H1 (cell line): ENCODE measurements around the gene POP5. TPM values are rescaled to one million over a fixed set of nuclear protein-coding genes. Genes with fewer than 3 reads are reported as not detected.

ENCODE experiments used
- CTCF ChIA-PET: fragments of 300-600 bp; sonication (Branson Sonifier 250); formaldehyde crosslinking; loops from one replicate; lab custom pipeline; 2021; ENCODE audit not compliant: partially characterized antibody; lab: Charles Lee
- POLR2A ChIA-PET: fragments of 300-600 bp; sonication (Branson Sonifier 250); formaldehyde crosslinking; loops from one replicate; lab custom pipeline; 2021; ENCODE audit warnings: inconsistent platforms; ENCODE audit not compliant: partially characterized antibody; lab: Charles Lee
- DNase-seq, 2 experiments: peaks; one replicate each; pipeline versions ENCODE4 v3.0.0 to v3.0.0-alpha.2; 2010 to 2022; ENCODE audit warnings: low spot score in 2 of 2, low read depth in 1 of 2, mixed read lengths in 1 of 2
- FAIRE-seq: peaks from 2 replicates; lab custom pipeline; 2011; peaks lifted over from hg19 to GRCh38; lab: Jason Lieb, UNC
- H2AFZ ChIP-seq: 2 replicates; pipeline ENCODE4 v1.8.1; 2012; ENCODE audit warnings: low read length, inconsistent platforms
- H2AK5ac ChIP-seq: 2 replicates; pipeline ENCODE4 v1.6.1; 2013; ENCODE audit warnings: low read depth, low read length
- H2BK120ac ChIP-seq: replicated peaks from 2 replicates; pipeline ENCODE3; 2013; ENCODE audit warnings: low read depth, low read length, inconsistent platforms
- H2BK12ac ChIP-seq: 2 replicates; pipeline ENCODE4 v1.6.1; 2013; ENCODE audit warnings: low read depth, low read length
- H2BK15ac ChIP-seq: 2 replicates; pipeline ENCODE4 v1.6.1; 2013; ENCODE audit warnings: low read length
- H2BK20ac ChIP-seq: 2 replicates; pipeline ENCODE4 v1.6.1; 2013; ENCODE audit warnings: low read length
- H2BK5ac ChIP-seq: 2 replicates; pipeline ENCODE4 v1.6.1; 2013; ENCODE audit warnings: low read depth, low read length
- H3K14ac ChIP-seq: 2 replicates; pipeline ENCODE4 v1.6.1; 2013; ENCODE audit warnings: inconsistent platforms; ENCODE audit not compliant: insufficient read length
- H3K18ac ChIP-seq: 2 replicates; pipeline ENCODE4 v1.6.1; 2013; ENCODE audit warnings: low read length; ENCODE audit errors: extremely low read depth
- H3K23ac ChIP-seq: 2 replicates; pipeline ENCODE4 v1.6.1; 2013; ENCODE audit warnings: inconsistent platforms; ENCODE audit not compliant: insufficient read length
- H3K23me2 ChIP-seq: 2 replicates; pipeline ENCODE4 v1.6.1; 2013; ENCODE audit warnings: low read depth, low read length
- H3K27ac ChIP-seq: 2 replicates; pipeline ENCODE4 v1.6.1; 2011; ENCODE audit warnings: low read depth, low read length, inconsistent platforms
- H3K27me3 ChIP-seq, 4 experiments: replicated peaks in 1 of 4; 1 replicate in 1 of 4; 2 replicates in 3 of 4; pipeline versions ENCODE4 v1.6.1 to v1.8.1; 2011 to 2013; ENCODE audit warnings: low read length in 3 of 4, mild to moderate bottlenecking in 3 of 4, inconsistent platforms in 2 of 4, mixed read lengths in 2 of 4, moderate library complexity in 1 of 4; ENCODE audit not compliant: control insufficient read depth in 3 of 4, insufficient read depth in 3 of 4; ENCODE audit errors: extremely low read depth in 1 of 4
- H3K36me3 ChIP-seq, 4 experiments: 2 replicates each; pipeline versions ENCODE4 v1.6.1 to v1.8.1; 2011 to 2013; ENCODE audit warnings: mild to moderate bottlenecking in 4 of 4, low read length in 3 of 4, moderate library complexity in 2 of 4, control low read depth in 1 of 4, inconsistent platforms in 1 of 4; ENCODE audit not compliant: insufficient read depth in 4 of 4, control insufficient read depth in 2 of 4
- H3K4ac ChIP-seq: replicated peaks from 2 replicates; pipeline ENCODE3; 2013; ENCODE audit warnings: low read length, low read depth, mixed read lengths, inconsistent platforms; ENCODE audit not compliant: insufficient read length
- H3K4me1 ChIP-seq, 4 experiments: replicated peaks in 1 of 4; 1 replicate in 1 of 4; 2 replicates in 3 of 4; pipeline versions ENCODE4 v1.6.1 to v1.8.1; 2011 to 2013; ENCODE audit warnings: low read length in 3 of 4, inconsistent platforms in 2 of 4, mixed read lengths in 1 of 4; ENCODE audit not compliant: insufficient read depth in 4 of 4, control insufficient read depth in 3 of 4
- H3K4me2 ChIP-seq, 2 experiments: 2 replicates each; pipeline versions ENCODE4 v1.6.1 to v1.8.1; 2011 to 2013; ENCODE audit warnings: low read depth in 2 of 2, low read length in 2 of 2, control low read depth in 1 of 2, inconsistent platforms in 1 of 2, mild to moderate bottlenecking in 1 of 2; ENCODE audit not compliant: insufficient read depth in 1 of 2
- H3K4me3 ChIP-seq, 4 experiments: fragments of 200-600, 300-600 bp in 1 of 4; sonication (generic), shearing (Covaris generic), sonication (Bioruptor Twin) in 1 of 4; 2 replicates each; pipeline versions ENCODE4 v1.5.1 to v1.8.1; 2011 to 2016; ENCODE audit warnings: low read length in 4 of 4, low read depth in 3 of 4, control low read depth in 2 of 4, inconsistent platforms in 2 of 4, mild to moderate bottlenecking in 2 of 4, mixed read lengths in 1 of 4, moderate library complexity in 1 of 4; ENCODE audit not compliant: insufficient read depth in 2 of 4; ENCODE audit errors: extremely low read depth in 1 of 4
- H3K56ac ChIP-seq: replicated peaks from 2 replicates; pipeline ENCODE3; 2013; ENCODE audit warnings: low read depth, mild to moderate bottlenecking, mixed read lengths, low read length, inconsistent platforms; ENCODE audit not compliant: insufficient read length
- H3K79me1 ChIP-seq: 2 replicates; pipeline ENCODE4 v1.6.1; 2013; ENCODE audit warnings: low read depth, low read length, control low read depth
- H3K79me2 ChIP-seq, 2 experiments: 2 replicates each; pipeline versions ENCODE4 v1.6.1 to v1.8.1; 2012 to 2013; ENCODE audit warnings: low read length in 2 of 2, mild to moderate bottlenecking in 2 of 2, inconsistent platforms in 1 of 2; ENCODE audit not compliant: insufficient read depth in 2 of 2, control insufficient read depth in 1 of 2
- H3K9ac ChIP-seq, 4 experiments: replicated peaks in 1 of 4; 1 replicate in 1 of 4; 2 replicates in 3 of 4; pipeline versions ENCODE4 v1.6.1 to v1.8.1; 2011 to 2013; ENCODE audit warnings: low read depth in 3 of 4, low read length in 3 of 4, control low read depth in 2 of 4, mild to moderate bottlenecking in 2 of 4, moderate library complexity in 2 of 4, inconsistent platforms in 1 of 4; ENCODE audit errors: extremely low read depth in 1 of 4
- H3K9me3 ChIP-seq, 2 experiments: 2 replicates each; pipeline versions ENCODE4 v1.6.1 to v1.8.1; 2012 to 2013; ENCODE audit warnings: mild to moderate bottlenecking in 2 of 2, moderate library complexity in 2 of 2, control low read depth in 1 of 2, inconsistent platforms in 1 of 2, low read depth in 1 of 2, low read length in 1 of 2, mixed read lengths in 1 of 2; ENCODE audit not compliant: insufficient read depth in 2 of 2
- H4K20me1 ChIP-seq, 2 experiments: replicated peaks in 1 of 2; 2 replicates each; pipeline versions ENCODE3 to v1.8.1; 2011 to 2013; ENCODE audit warnings: inconsistent platforms in 2 of 2, low read length in 2 of 2, mild to moderate bottlenecking in 1 of 2; ENCODE audit not compliant: insufficient read depth in 2 of 2, control insufficient read depth in 1 of 2
- H4K5ac ChIP-seq: 2 replicates; pipeline ENCODE4 v1.6.1; 2013; ENCODE audit warnings: low read length, low read depth, mixed read lengths, inconsistent platforms; ENCODE audit not compliant: insufficient read length
- H4K8ac ChIP-seq: 2 replicates; pipeline ENCODE4 v1.8.0; 2013; ENCODE audit warnings: mild to moderate bottlenecking, moderate library complexity, low read length, inconsistent platforms; ENCODE audit not compliant: insufficient read depth; ENCODE audit errors: extremely low read depth
- H4K91ac ChIP-seq: replicated peaks from 2 replicates; pipeline ENCODE3; 2013; ENCODE audit warnings: low read length, mixed read lengths, inconsistent platforms; ENCODE audit not compliant: insufficient read length
- RAD21 ChIP-seq, 2 experiments: IDR thresholded peaks in 1 of 2; conservative IDR thresholded peaks in 1 of 2; 2 replicates each; pipeline ENCODE4 v1.6.1; 2011; ENCODE audit warnings: low read depth in 2 of 2, low read length in 2 of 2, improper control_type of control experiment in 1 of 2, inconsistent platforms in 1 of 2, mild to moderate bottlenecking in 1 of 2, moderate library complexity in 1 of 2
- WGBS, 2 experiments: shearing (Covaris generic) in 1 of 2; methylation state at CpG; one replicate each; pipeline versions ENCODE4 v1.1.6 to v1.1.7; 2013 to 2015; ENCODE audit warnings: low lambda C conversion rate in 2 of 2, mixed read lengths in 2 of 2, inconsistent platforms in 1 of 2, low coverage in 1 of 2, missing lambda C conversion rate in 1 of 2; ENCODE audit not compliant: insufficient replicate concordance in 2 of 2, insufficient coverage in 1 of 2, insufficient read length in 1 of 2; ENCODE audit errors: extremely low coverage in 1 of 2, missing lambda C conversion rate in 1 of 2; 5-methylcytosine and 5-hydroxymethylcytosine counted together
- polyA plus RNA-seq, 7 experiments: library from polyadenylated mRNA; depleted of rRNA in 3 of 7; stranded (reverse) in 5 of 7; unstranded in 2 of 7; fragments of >200 nt in 5 of 7; fragments of 200-250 nt in 2 of 7; gene quantifications; 1 replicate in 5 of 7; 2 replicates in 1 of 7; 4 replicates in 1 of 7; pipeline versions ENCODE4 v1.2.1 to v1.2.3, GENCODE V29; 2011 to 2013; ENCODE audit warnings: missing spikeins in 2 of 7, mixed read lengths in 2 of 7
- total RNA-seq: library from RNA; stranded (reverse); fragmentation: NEBNext Ultra II Directional; extraction: Animal tissue kit (Norgen Biotek cat#: 25700); gene quantifications from 2 replicates; pipeline ENCODE4 v1.2.1, GENCODE V29; 2021

POP5 gene
- total and polyA plus RNA-seq, 2 of the 8 experiments (the other 6 are each of a cell fraction or from before 2014, with no cell fraction given): 59.7 to 124 TPM

- no peak overlapping the region for H3K27ac ChIP-seq
- H3K4ac ChIP-seq: no peak overlapping the region
- H2BK15ac ChIP-seq: no peak overlapping the region
- CTCF ChIA-PET: interaction anchor here (2.6 kb wide), 1 partner anchor 10 kb away, joined by 10 read pairs; no protein-coding TSS in a partner anchor
- H3K36me3 ChIP-seq: peaks cover 39 to 84% (median 64%) of the 10 kb centered on the region in 4 experiments
- H3K23ac ChIP-seq: no peak overlapping the region
- H3K56ac ChIP-seq: no peak overlapping the region
- H3K9ac ChIP-seq: no peak overlapping the region
- H3K4me2 ChIP-seq: no peak overlapping the region
- H2BK5ac ChIP-seq: no peak overlapping the region
- no peak for TF ChIP-seq RAD21 (IDR thresholded peaks at IDR 0.05 in 1 of 2, conservative IDR thresholded peaks at IDR 0.05 in 1 of 2; ENCODE audit: low read depth in 2 of 2, low read length in 2 of 2)
- no peak overlapping the region for H4K91ac ChIP-seq
- H3K9me3 ChIP-seq: no peaks in the 10 kb centered on the region
- H3K14ac ChIP-seq: no peak overlapping the region
- no peak overlapping the region for H3K4me3 ChIP-seq
- no peaks in the 10 kb centered on the region for H3K79me1 ChIP-seq
- WGBS, 2 experiments: 97% methylated on average over 2 of the region's 2 CpGs; no CpG with 5 or more reads in 1 of the 2 experiments
- H3K79me2 ChIP-seq: no peaks in the 10 kb centered on the region
- no peak for DNase-seq
- H3K27me3 ChIP-seq: no peaks in the 10 kb centered on the region
- no peak overlapping the region for H2BK20ac ChIP-seq
- FAIRE-seq: no peak
- H4K20me1 ChIP-seq: peaks cover 0 to 8% of the 10 kb centered on the region in 2 experiments
- POLR2A ChIA-PET: interaction anchor here (1.2 to 2.2 kb wide), 3 partner anchors 13 to 53 kb away, joined by 3 to 8 read pairs (median 3); no protein-coding TSS in a partner anchor
- no peak overlapping the region for H3K18ac ChIP-seq
- H2BK12ac ChIP-seq: no peak overlapping the region
- H4K8ac ChIP-seq: no peak overlapping the region
- no peaks in the 10 kb centered on the region for H3K23me2 ChIP-seq
- no peaks in the 10 kb centered on the region; a peak in 1 of 7 replicates for H3K4me1 ChIP-seq
- H2AK5ac ChIP-seq: no peak overlapping the region
- no peak overlapping the region for H2BK120ac ChIP-seq
- H4K5ac ChIP-seq: no peak overlapping the region
- no peak overlapping the region for H2AFZ ChIP-seq
Measured at GRCh38 chr12:120574106-120574505, 7.1 kb downstream of the POP5 start.
